Kidney glomerular epithelial cell (primary cell): ENCODE results near the gene FBLN7.
"Not testable (repeated sequence)": the region's sequence is repeated elsewhere in the genome, so short reads cannot be mapped to it uniquely, and the experiment has no call there.

ENCODE experiments used
- DNase-seq: peaks from one replicate; lab custom pipeline; 2025; lab: John Stamatoyannopoulos, UW

Gene FBLN7, protein sequence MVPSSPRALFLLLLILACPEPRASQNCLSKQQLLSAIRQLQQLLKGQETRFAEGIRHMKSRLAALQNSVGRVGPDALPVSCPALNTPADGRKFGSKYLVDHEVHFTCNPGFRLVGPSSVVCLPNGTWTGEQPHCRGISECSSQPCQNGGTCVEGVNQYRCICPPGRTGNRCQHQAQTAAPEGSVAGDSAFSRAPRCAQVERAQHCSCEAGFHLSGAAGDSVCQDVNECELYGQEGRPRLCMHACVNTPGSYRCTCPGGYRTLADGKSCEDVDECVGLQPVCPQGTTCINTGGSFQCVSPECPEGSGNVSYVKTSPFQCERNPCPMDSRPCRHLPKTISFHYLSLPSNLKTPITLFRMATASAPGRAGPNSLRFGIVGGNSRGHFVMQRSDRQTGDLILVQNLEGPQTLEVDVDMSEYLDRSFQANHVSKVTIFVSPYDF

DNA sequence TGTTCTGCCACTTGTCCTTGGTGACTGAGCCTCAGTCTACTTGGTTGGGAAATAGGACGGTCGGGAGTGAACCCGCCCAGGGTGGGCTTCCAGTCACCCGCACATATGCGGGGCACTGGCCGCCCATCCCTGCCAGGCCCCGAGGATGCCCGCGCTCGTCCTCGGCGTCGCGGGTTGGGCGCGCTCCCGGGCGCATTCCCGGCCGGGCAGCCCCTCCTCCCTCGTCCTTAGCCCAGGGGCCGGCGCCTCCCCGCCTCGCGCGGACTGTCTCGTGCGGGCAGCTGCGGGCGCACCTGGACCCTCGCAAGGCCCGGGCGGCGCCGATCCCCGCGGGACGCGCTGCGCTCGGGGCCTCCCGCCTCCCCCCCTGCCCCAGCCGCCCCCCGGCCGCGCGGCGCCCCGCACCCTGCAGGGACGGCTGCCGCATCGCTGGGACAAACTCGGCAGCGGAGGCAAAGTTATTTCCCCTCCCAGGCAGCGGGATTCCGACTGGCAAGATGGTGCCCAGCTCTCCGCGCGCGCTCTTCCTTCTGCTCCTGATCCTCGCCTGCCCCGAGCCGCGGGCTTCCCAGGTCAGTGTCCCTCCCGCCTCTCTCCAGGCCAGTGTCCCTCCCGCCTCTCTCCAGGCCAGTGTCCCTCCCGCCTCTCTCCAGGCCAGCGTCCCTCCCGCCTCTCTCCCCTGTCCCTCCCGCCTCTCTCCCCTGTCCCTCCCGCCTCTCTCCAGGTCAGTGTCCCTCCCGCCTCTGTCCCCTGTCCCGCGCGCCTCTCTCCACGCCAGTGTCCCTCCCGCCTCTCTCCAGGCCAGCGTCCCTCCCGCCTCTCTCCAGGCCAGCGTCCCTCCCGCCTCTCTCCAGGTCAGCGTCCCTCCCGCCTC lies at the start of gene FBLN7:
Gene FBLN7, plus strand, starts transcription at position 227 of the 874 bp plus-strand sequence. Its CDS starts 271 bp downstream, at position 498.
- DNase-seq, result no peak

DNA sequence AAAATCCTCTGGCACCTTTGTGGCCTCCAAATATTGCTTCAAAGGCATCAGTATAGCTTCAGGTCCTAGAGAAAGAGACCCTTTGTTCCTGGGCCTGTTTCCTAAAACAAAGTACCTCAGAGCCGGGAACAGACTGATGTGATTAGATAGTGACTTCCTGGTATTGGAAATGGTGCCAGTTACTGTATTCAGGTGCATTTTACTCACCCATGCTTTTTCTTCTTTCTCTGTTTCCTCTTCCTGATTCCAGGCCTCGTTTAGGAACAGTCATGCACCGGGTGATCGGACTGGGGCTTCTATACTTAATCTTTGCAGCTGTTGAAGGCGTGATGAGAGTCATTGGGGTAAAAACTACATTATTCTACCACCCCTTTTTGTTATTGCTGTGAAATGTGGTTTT lies 48.8 kb upstream of the FBLN7 start:
- DNase-seq, result no peak

GRCh38 chr2:112092286-112093041 lies 45.7 kb upstream of the FBLN7 start:
- peak; percentile 45 for DNase-seq

DNA sequence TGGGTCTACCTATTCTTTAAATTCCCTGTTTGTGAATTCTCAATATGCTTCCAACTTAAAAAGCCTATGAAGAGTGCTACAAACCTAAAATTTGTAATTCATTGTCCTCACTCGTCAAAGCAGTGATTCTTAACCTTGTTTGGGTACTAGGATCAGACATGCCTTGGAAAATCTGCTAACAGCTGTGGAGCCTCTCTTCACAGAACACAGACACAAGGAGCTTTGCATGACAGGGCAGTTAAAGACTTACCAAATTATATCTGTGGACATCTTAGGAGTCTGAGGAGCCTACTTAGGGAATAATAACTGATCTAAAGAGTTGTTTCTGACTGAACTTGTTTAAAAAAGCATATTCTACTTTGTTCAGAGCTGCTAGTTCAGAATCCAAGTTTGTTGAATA lies 45.0 kb upstream of the FBLN7 start:
- DNase-seq, result no peak

- DNase-seq, result no peak
Measured at GRCh38 chr2:112095681-112096080, 42.5 kb upstream of the FBLN7 start.

DNA sequence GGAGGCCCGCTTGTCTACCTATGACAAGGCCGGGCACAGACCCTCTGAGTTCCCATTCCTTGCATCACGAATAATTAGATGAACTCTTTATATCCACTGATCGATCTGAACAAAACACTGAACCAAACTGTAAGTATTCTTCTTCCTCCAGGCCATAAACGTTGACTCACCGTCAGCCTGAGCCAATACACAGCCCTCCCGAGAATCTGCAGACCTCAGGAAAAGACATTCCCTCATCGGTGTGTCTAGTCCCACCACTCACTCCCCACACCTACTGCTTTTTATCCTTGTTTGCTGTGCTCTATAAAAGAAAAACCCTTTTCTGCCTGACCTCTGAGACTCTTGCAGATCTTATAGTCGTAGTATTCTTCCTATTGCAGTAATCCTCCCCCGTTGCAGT lies 42.1 kb upstream of the FBLN7 start:
- no peak for DNase-seq

DNA sequence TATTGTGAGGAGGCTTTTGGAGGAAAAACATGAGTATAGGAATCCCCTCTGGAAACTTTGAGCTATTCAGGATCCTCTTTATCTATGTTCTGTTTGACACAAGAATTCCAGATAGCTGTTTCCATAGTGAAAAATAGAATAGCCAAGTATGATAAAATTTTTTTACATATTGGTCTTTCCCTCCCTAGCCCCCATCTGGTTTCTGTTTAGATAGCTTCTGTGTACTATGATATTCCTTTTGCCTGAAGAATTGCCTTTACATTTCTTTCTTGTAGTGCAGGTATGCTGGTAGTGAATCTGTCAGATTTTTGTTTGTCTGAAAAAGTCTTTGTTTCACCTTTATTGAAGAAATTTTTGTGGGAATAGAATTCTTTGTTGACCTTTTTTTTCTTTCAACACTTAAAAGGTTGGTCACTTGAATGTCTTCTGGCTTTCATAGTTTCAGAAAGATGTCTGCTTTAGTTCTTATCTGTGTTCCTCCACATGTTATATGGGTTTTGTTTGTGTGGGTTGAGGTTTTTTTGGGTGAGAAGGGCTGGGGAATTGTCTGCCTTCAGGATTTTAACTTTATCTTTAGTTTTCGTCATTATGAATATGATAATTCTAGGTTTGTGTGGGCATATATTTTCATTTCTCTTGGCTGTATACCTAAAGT lies 29.9 kb upstream of the FBLN7 start:
- no peak for DNase-seq

GRCh38 chr2:112109278-112109677 lies 28.9 kb upstream of the FBLN7 start:
- DNase-seq, result no peak

DNA sequence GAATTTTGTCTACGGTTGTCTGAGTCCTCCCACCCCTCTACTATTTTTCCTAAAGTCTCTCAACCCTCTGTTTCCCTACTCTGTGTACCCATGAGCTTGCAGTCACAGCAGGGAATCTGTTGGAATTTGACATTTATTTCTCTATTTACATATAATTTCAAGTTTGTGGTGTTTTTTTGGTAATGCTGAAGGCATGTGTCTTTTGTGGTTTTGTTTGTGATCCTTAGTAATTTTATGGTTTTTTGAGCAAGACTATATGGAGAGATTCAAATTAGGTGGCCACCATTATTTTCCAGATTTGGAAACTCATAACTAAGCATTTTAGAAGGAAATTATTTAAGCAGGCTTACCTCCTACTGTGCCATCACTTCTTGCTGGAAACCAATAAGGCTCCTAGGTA lies 27.2 kb upstream of the FBLN7 start:
- no peak for DNase-seq

DNA sequence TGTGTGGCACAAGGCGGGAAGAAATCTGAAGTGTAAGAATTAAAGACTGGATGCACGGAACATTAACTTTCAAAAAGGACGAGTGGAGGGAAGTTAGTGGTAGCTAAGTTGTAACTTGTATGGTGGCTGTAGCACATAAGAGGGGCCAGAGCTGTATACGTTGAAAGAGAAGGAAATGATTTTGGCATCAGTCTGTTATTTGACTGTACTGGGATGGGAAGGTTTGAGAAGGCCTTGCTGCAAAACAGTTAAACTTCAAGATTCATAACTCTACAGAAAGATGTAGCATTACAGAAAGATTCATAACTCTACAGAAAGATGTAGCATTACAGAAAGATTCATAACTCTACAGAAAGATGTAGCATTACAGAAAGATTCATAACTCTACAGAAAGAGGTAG lies 24.8 kb upstream of the FBLN7 start:
- DNase-seq, result not testable (repeated sequence)

DNA sequence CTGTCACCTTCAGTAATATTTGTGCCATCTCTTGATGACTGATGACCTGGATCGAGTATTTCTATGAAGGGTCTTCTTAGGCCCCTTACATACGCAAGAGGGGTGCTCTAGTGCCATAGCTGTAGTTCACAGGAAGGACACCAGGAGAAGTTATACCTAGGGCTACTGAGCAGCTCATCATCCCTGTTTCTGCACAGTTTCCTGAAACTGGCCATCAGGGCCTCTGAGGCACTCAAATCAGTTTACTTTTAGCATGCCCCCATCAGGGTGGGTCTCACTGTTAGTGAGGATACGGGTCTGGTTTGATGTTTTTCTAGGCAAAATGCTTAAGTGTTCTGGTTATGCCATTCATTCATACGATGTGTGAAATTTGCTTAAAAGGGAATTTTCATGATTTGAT lies 20.0 kb upstream of the FBLN7 start:
- DNase-seq, result no peak

GRCh38 chr2:112121682-112122254 lies 16.4 kb upstream of the FBLN7 start:
- DNase-seq, result peak; percentile 47

- DNase-seq, result no peak
Measured at GRCh38 chr2:112129060-112129459, 9.1 kb upstream of the FBLN7 start.

GRCh38 chr2:112133344-112133743 lies 4.8 kb upstream of the FBLN7 start:
- DNase-seq, result no peak

DNA sequence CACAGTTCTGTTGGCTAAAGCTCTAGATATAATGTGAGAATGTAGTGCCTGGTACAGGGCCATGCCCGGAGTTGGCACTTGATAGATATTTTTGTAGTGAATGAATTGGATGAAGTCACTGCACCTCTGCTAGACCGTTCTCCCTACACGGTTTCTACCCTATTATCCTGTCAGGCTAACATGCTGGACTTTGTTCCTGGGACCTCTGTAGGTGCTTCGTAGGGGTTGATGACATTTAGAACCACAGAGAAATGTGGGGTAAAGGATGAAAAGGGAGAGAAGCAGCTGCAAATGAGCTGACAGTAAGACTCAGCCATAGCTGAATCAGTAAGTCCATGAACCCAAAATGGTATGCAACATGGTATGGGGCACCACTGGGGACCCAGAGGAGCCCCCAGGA lies 4.1 kb upstream of the FBLN7 start:
- DNase-seq, result no peak

DNA sequence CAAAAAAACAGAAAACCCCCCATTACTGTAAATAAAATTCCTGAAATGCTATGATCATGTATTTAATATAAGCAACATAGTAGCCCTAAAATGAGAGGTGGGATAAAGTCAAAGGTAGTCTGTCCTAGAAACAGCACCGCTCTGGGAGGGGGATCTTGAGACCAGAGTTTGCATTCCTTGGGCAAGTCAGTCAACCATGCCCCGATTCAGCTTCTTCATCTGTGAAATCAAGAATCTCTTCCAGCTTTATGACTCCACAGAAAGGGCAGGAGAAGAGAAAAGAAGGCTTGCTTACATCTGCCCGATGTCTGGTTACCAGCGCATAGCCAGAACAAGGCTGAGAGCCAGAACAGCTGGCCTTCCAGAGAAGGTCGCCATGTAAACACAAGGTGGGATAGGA lies 2.1 kb upstream of the FBLN7 start:
- no peak for DNase-seq

DNA sequence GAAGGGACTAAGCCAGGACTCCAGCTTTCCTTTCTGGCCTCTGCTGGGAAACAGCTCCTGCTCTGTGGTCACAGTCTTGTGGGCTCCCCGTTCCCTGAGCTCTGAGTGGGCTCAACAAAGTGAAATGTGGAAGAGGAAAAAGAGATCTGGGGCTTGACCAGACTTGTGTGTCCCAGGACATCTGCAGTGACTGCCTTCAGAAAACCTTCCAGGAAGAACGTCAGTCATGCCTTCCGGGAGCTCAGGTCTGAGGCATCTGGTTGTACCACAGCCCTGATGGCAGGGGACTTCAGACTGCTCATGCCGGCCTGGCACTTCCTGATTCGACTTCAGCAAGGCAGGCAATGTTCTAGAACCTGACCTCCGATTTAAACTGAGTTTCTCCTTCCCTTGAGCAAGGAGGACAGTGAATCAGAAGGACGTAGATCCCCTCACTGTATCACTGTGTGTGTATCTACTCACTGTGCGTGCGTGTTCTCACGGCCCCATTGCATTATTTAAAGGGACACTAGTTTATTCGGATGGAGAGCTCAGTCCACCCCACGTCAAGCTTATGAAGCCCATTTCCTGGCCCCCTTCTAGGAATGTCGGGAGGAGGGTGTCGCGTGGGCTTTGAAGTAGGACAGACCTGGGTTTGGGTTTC lies 548 bp upstream of the FBLN7 start:
- no peak for DNase-seq

- not testable (repeated sequence) for DNase-seq
Measured at GRCh38 chr2:112139033-112139614, 939 bp downstream of the FBLN7 start.

GRCh38 chr2:112139661-112140204 lies 1.5 kb downstream of the FBLN7 start:
- not testable (repeated sequence) for DNase-seq

- no peak for DNase-seq
Measured at GRCh38 chr2:112140205-112140802, 2.1 kb downstream of the FBLN7 start.
